HG03457 (cell line): Measurements from ENCODE around the gene LARP1B.
"Not testable (repeated sequence)": the region's sequence is repeated elsewhere in the genome, so short reads cannot be mapped to it uniquely, and the experiment has no call there.

Experiments
- ATAC-seq: cut with Tn5 transposase; IDR thresholded peaks from one replicate; pipeline ENCODE4 v1.9.1; 2021; ENCODE audit warnings: moderate number of reproducible peaks; ENCODE audit not compliant: unreplicated experiment

The LARP1B gene

GRCh38 chr4:128220286-128221235 is 159.4 kb downstream of the LARP1B start:
- no peak for ATAC-seq

GRCh38 chr4:128221586-128221985 is 160.5 kb downstream of the LARP1B start:
- no peak for ATAC-seq

- ATAC-seq, result no peak
Observed at GRCh38 chr4:128225148-128225547, 164.0 kb downstream of the LARP1B start.

GRCh38 chr4:128227991-128228571 is 167.0 kb downstream of the LARP1B start:
- no peak for ATAC-seq

- ATAC-seq, result no peak
Observed at GRCh38 chr4:128228845-128229795, 168.0 kb downstream of the LARP1B start.

- no peak for ATAC-seq
Observed at GRCh38 chr4:128232719-128233118, 171.6 kb downstream of the LARP1B start.

GRCh38 chr4:128234836-128235235 is 173.7 kb downstream of the LARP1B start:
- no peak for ATAC-seq

GRCh38 chr4:128241019-128241418 is 179.9 kb downstream of the LARP1B start:
- no peak for ATAC-seq

- ATAC-seq, result no peak
Observed at GRCh38 chr4:128241425-128241913, 180.4 kb downstream of the LARP1B start.

- ATAC-seq, result no peak
Observed at GRCh38 chr4:128241981-128242380, 180.9 kb downstream of the LARP1B start.

- no peak for ATAC-seq
Observed at GRCh38 chr4:128242601-128243000, 181.5 kb downstream of the LARP1B start.

- ATAC-seq, result no peak
Observed at GRCh38 chr4:128244379-128244778, 183.3 kb downstream of the LARP1B start.

GRCh38 chr4:128245391-128245790 is 184.3 kb downstream of the LARP1B start:
- ATAC-seq, result not testable (repeated sequence)

GRCh38 chr4:128247906-128248305 is 186.8 kb downstream of the LARP1B start:
- no peak for ATAC-seq

GRCh38 chr4:128249787-128250668 is 188.9 kb downstream of the LARP1B start:
- ATAC-seq, result no peak

GRCh38 chr4:128255906-128256305 is 194.8 kb downstream of the LARP1B start:
- ATAC-seq, result no peak

- no peak for ATAC-seq
Observed at GRCh38 chr4:128256539-128256938, 195.4 kb downstream of the LARP1B start.

- ATAC-seq, result not testable (repeated sequence)
Observed at GRCh38 chr4:128258166-128258565, 197.1 kb downstream of the LARP1B start.

- not testable (repeated sequence) for ATAC-seq
Observed at GRCh38 chr4:128259889-128260288, 198.8 kb downstream of the LARP1B start.
